Activated CD4-positive, alpha-beta T cell treated with anti-CD3 and anti-CD28 coated beads for 36 hours (primary cell): Measurements from ENCODE around the gene RTN4R. TPM values are rescaled to one million over a fixed set of nuclear protein-coding genes. Genes with fewer than 3 reads are reported as not detected.

Source experiments
- ATAC-seq: fragments of 200-7000 bp; cut with Tn5 transposase; one replicate; pipeline ENCODE4 v1.10.0; 2021; ENCODE audit warnings: mild to moderate bottlenecking, moderate library complexity
- CTCF ChIA-PET: fragments of 350-600 bp; sonication (Branson Sonifier 250); formaldehyde crosslinking; loops from one replicate; lab custom pipeline; 2021; ENCODE audit warnings: antibody characterized with exemption; lab: Charles Lee
- POLR2A ChIA-PET: fragments of 350-600 bp; sonication (Branson Sonifier 250); formaldehyde crosslinking; loops from one replicate; lab custom pipeline; 2021; ENCODE audit warnings: antibody characterized with exemption, inconsistent platforms; lab: Charles Lee
- DNase-seq: peaks from one replicate; pipeline ENCODE4 v3.0.0-alpha.2; 2020
- H3K27ac Mint-ChIP-seq: one replicate; pipeline ENCODE4 v1.8.0; 2021; ENCODE audit warnings: mixed read lengths
- H3K27me3 Mint-ChIP-seq: one replicate; pipeline ENCODE4 v1.8.0; 2021; ENCODE audit warnings: mixed read lengths
- H3K36me3 Mint-ChIP-seq: one replicate; pipeline ENCODE4 v1.8.0; 2021; ENCODE audit warnings: low read depth, mixed read lengths
- H3K4me1 Mint-ChIP-seq: one replicate; pipeline ENCODE4 v1.8.0; 2021; ENCODE audit warnings: mixed read lengths
- H3K4me3 Mint-ChIP-seq: one replicate; pipeline ENCODE4 v1.8.0; 2021; ENCODE audit warnings: mild to moderate bottlenecking, moderate library complexity, mixed read lengths
- H3K9me3 Mint-ChIP-seq: one replicate; pipeline ENCODE4 v1.8.0; 2021; ENCODE audit warnings: low read depth, mixed read lengths
- intact Hi-C, 2 experiments: fragments of 100-400 bp; cut with DNase I in 1 of 2; cut with micrococcal nuclease in 1 of 2; formaldehyde crosslinking; loops; one replicate each; pipeline versions ENCODE4 v1.14.2 to v1.15.1; 2022 to 2024; cut with DNase I, micrococcal nuclease
- total RNA-seq, 2 experiments: library from RNA; stranded (reverse); gene quantifications; one replicate each; pipeline ENCODE4 v1.2.3, GENCODE V29; 2021

Gene RTN4R
- total RNA-seq, 2 experiments from 2014 or later = 2.2 to 2.3 TPM

GRCh38 chr22:20257212-20258020 lies 10.7 kb downstream of the RTN4R start:
- POLR2A ChIA-PET = no interaction called here
- H3K27me3 Mint-ChIP-seq = no peaks in the 10 kb centered on the region
- no peak for ATAC-seq
- H3K36me3 Mint-ChIP-seq = no peaks in the 10 kb centered on the region
- H3K4me3 Mint-ChIP-seq = no peak overlapping the region
- H3K27ac Mint-ChIP-seq = no peak overlapping the region
- no peak for DNase-seq
- no peaks in the 10 kb centered on the region for H3K9me3 Mint-ChIP-seq
- intact Hi-C loops = no loop called here
- CTCF ChIA-PET = no interaction called here
- H3K4me1 Mint-ChIP-seq = peaks cover 9% of the 10 kb centered on the region

- H3K4me1 Mint-ChIP-seq = peaks cover 9% of the 10 kb centered on the region
- ChIA-PET CTCF (no interaction called here), POLR2A (interaction anchor here (0.7 kb wide), 1 partner anchor 68 kb away, joined by 3 read pairs; no protein-coding TSS in a partner anchor)
- DNase-seq = no peak
- no peak overlapping the region for H3K4me3 Mint-ChIP-seq
- no peaks in the 10 kb centered on the region for H3K27me3 Mint-ChIP-seq
- H3K36me3 Mint-ChIP-seq = no peaks in the 10 kb centered on the region
- H3K9me3 Mint-ChIP-seq = no peaks in the 10 kb centered on the region
- H3K27ac Mint-ChIP-seq = no peak overlapping the region
- ATAC-seq = no peak
- intact Hi-C loops = no loop called here
Measured at GRCh38 chr22:20256551-20257211, 11.4 kb downstream of the RTN4R start.

DNA sequence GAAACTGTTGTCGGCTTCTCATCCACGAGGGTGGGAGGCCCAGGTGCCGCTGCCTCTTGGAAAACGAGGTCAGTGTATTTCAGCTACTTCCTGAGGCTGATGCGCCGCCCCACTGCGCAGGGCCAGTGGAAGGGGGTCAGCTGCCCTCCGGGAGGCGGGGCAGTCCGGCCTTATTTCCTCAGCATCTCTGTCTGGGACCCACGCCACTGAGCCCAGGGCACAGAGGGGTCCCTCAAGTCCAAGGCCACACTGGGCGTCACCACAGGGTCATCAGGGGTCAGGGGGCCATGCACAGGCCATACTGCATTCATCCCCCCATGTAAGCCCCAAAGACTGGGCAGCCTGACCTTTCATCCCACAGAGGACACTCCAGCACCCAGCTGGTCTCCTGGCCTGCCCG lies 12.1 kb downstream of the RTN4R start:
- DNase-seq = no peak
- Mint-ChIP-seq H3K27ac (no peak overlapping the region), H3K27me3 (no peaks in the 10 kb centered on the region), H3K36me3 (no peaks in the 10 kb centered on the region), H3K9me3 (no peaks in the 10 kb centered on the region), H3K4me1 (peaks cover 9% of the 10 kb centered on the region), H3K4me3 (no peak overlapping the region)
- CTCF ChIA-PET = no interaction called here
- POLR2A ChIA-PET = interaction anchor here (0.7 kb wide), 1 partner anchor 67 kb away, joined by 3 read pairs; no protein-coding TSS in a partner anchor
- ATAC-seq = no peak
- intact Hi-C loops = no loop called here

- H3K4me1 Mint-ChIP-seq = peaks cover 9% of the 10 kb centered on the region
- intact Hi-C loops = no loop called here
- ChIA-PET CTCF (no interaction called here), POLR2A (no interaction called here)
- H3K27ac Mint-ChIP-seq = peak overlapping the region; percentile 55
- no peak overlapping the region for H3K4me3 Mint-ChIP-seq
- no peaks in the 10 kb centered on the region for H3K27me3 Mint-ChIP-seq
- no peaks in the 10 kb centered on the region for H3K36me3 Mint-ChIP-seq
- no peaks in the 10 kb centered on the region for H3K9me3 Mint-ChIP-seq
- DNase-seq (no peak), ATAC-seq (no peak)
Measured at GRCh38 chr22:20254975-20255946, 12.9 kb downstream of the RTN4R start.

- peaks cover 9% of the 10 kb centered on the region for H3K4me1 Mint-ChIP-seq
- intact Hi-C loops = no loop called here
- H3K4me3 Mint-ChIP-seq = no peak overlapping the region
- ChIA-PET POLR2A (no interaction called here), CTCF (no interaction called here)
- H3K36me3 Mint-ChIP-seq = no peaks in the 10 kb centered on the region
- no peaks in the 10 kb centered on the region for H3K9me3 Mint-ChIP-seq
- ATAC-seq (no peak), DNase-seq (no peak)
- no peak overlapping the region for H3K27ac Mint-ChIP-seq
- no peaks in the 10 kb centered on the region for H3K27me3 Mint-ChIP-seq
Measured at GRCh38 chr22:20253161-20253560, 15.0 kb downstream of the RTN4R start.

GRCh38 chr22:20251981-20252380 lies 16.1 kb downstream of the RTN4R start:
- Mint-ChIP-seq H3K4me3 (no peak overlapping the region), H3K36me3 (no peaks in the 10 kb centered on the region), H3K9me3 (no peaks in the 10 kb centered on the region), H3K4me1 (peaks cover 9% of the 10 kb centered on the region), H3K27ac (no peak overlapping the region), H3K27me3 (no peaks in the 10 kb centered on the region)
- intact Hi-C loops = no loop called here
- POLR2A ChIA-PET = no interaction called here
- CTCF ChIA-PET = no interaction called here
- no peak for DNase-seq
- no peak for ATAC-seq

DNA sequence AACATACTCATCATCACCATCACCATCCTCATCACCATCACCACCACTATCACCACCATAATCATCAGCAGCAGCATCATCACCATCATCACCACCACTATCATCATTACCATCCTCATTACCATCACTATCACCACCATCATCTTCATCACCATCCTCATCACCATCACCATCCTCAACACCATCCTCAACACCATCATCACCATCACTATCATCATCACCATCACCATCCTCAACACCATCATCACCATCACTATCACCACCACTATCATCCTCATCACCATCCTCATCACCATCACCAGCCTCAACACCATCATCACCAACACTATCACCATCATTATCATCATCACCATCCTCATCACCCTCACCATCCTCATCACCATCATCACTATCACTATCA lies 16.6 kb downstream of the RTN4R start:
- no peaks in the 10 kb centered on the region for H3K36me3 Mint-ChIP-seq
- ATAC-seq = no peak
- H3K9me3 Mint-ChIP-seq = no peaks in the 10 kb centered on the region
- intact Hi-C loops = no loop called here
- no peak overlapping the region for H3K4me3 Mint-ChIP-seq
- H3K27ac Mint-ChIP-seq = no peak overlapping the region
- POLR2A ChIA-PET = no interaction called here
- CTCF ChIA-PET = no interaction called here
- no peak for DNase-seq
- H3K27me3 Mint-ChIP-seq = no peaks in the 10 kb centered on the region
- H3K4me1 Mint-ChIP-seq = peaks cover 9% of the 10 kb centered on the region

DNA sequence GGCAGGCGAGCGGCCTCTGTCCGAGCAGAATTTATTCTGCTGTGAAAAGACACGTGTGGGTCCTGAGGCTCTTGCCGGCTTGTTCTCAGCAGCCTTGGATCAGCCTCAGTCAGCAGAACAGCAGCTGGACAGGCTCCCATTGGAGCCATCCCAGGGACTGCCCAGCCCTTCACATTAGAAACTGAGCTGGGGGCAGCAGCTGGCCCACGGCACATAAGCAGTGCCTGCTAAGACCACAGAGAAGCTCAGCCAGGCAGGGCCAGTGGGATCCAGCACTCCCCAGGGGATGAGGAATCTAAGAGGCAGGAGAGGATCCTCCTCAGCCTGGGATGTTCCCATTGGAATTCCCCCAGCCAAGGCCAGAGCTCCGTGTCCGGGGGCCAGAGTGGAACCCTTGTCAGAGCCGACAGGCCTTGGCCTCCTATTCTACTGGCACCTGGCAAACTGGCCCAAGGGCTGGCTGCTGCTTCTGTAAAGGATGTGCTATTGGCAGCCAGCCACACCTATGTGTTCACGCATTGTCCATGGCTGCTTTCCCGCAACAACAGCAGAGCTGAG lies 18.2 kb downstream of the RTN4R start:
- DNase-seq = no peak
- Mint-ChIP-seq H3K4me1 (peaks cover 18% of the 10 kb centered on the region), H3K36me3 (no peaks in the 10 kb centered on the region), H3K9me3 (no peaks in the 10 kb centered on the region), H3K27ac (no peak overlapping the region), H3K27me3 (no peaks in the 10 kb centered on the region), H3K4me3 (no peak overlapping the region)
- ChIA-PET CTCF (no interaction called here), POLR2A (no interaction called here)
- ATAC-seq = no peak
- intact Hi-C loops = no loop called here

DNA sequence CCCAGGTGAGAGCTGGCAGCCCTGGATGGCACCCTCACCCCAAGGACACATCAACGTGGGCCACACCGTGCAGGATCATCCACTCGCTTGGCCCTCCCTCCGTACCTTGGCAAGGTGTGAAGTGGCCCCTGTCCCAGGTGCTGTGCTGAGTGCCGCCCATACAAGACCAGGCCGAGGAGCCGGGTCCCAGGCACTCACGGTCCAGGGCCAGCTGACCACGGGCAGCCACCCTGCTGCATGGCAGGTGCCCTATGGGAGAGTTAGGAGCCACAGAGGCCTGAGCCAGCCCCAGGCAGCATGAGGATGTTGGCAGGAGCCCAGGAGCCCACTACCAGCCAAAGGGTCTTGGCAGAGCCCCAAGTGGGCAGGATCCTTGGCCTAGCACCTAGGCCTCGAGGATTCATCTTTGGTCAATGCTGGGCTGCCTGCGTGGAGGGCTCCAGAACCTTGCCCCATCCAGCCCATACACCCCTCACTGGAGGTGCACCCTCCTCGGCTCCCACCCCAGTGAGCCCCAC lies 19.6 kb downstream of the RTN4R start:
- ChIA-PET POLR2A (no interaction called here), CTCF (interaction anchor here (0.7 kb wide), 1 partner anchor 10 kb away, joined by 3 read pairs; no protein-coding TSS in a partner anchor)
- Mint-ChIP-seq H3K9me3 (no peaks in the 10 kb centered on the region), H3K27me3 (no peaks in the 10 kb centered on the region), H3K4me3 (no peak overlapping the region), H3K36me3 (no peaks in the 10 kb centered on the region), H3K4me1 (peaks cover 24% of the 10 kb centered on the region), H3K27ac (no peak overlapping the region)
- ATAC-seq (no peak), DNase-seq (no peak)
- intact Hi-C loops = no loop called here

DNA sequence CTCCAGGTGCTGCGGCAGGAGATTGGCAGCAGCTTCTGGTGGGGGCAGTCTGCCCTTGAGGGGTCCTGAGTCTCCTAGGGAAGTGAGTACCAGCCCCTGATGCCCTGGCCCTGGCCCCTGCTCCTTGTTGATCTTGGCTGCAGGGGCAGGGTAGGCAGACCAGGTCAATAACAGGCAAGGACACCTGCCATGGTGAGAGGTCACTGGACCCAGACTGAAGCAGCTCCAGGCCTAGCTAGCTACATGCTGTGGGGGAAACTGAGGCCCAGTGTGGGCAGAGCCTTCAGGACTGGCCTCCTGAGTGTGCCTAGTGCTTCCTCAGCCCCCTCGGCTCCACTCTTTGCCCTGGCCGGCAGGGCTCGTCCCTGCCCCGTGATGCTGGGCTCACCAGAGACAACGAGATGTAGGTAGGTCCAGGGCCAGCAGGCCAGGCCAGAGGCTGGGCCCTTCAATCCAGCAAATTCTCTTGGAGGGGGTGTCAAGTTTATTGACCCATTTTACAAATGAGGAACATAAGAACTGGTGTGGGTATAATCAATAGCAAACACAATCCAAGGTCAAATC lies 20.4 kb downstream of the RTN4R start:
- H3K4me3 Mint-ChIP-seq = no peak overlapping the region
- no peaks in the 10 kb centered on the region for H3K9me3 Mint-ChIP-seq
- intact Hi-C loops = no loop called here
- no peak for DNase-seq
- H3K27ac Mint-ChIP-seq = no peak overlapping the region
- CTCF ChIA-PET = interaction anchor here (0.7 to 1.0 kb wide), 2 partner anchors 9 to 24 kb away, joined by 3 read pairs; no protein-coding TSS in a partner anchor
- no peaks in the 10 kb centered on the region for H3K36me3 Mint-ChIP-seq
- POLR2A ChIA-PET = no interaction called here
- H3K4me1 Mint-ChIP-seq = peaks cover 32% of the 10 kb centered on the region
- ATAC-seq = no peak
- no peaks in the 10 kb centered on the region for H3K27me3 Mint-ChIP-seq
